H9 (cell line): ENCODE data around the gene GINM1. TPM values are rescaled to one million over a fixed set of nuclear protein-coding genes. Genes with fewer than 3 reads are reported as not detected.

ENCODE experiments used
- DNase-seq: peaks from one replicate; pipeline ENCODE4 v3.0.0-alpha.2; 2017
- H2AFZ ChIP-seq: one replicate; pipeline ENCODE4 v1.6.1; 2013; ENCODE audit warnings: mild to moderate bottlenecking, low read length, control low read depth, moderate library complexity
- H2AK5ac ChIP-seq: 2 replicates; pipeline ENCODE4 v1.6.1; 2013; ENCODE audit warnings: low read length, control low read depth, mixed read lengths; ENCODE audit not compliant: insufficient read length
- H2BK120ac ChIP-seq: one replicate; pipeline ENCODE4 v1.6.1; 2013; ENCODE audit warnings: low read depth, mild to moderate bottlenecking, low read length, control low read depth, inconsistent platforms; ENCODE audit not compliant: poor library complexity, severe bottlenecking
- H2BK12ac ChIP-seq: 2 replicates; pipeline ENCODE4 v1.6.1; 2013; ENCODE audit warnings: low read length, control low read depth, mixed read lengths, low read depth; ENCODE audit not compliant: insufficient read length
- H2BK15ac ChIP-seq: 2 replicates; pipeline ENCODE4 v1.6.1; 2013; ENCODE audit warnings: low read depth, low read length, control low read depth
- H2BK20ac ChIP-seq: one replicate; pipeline ENCODE4 v1.6.1; 2013; ENCODE audit warnings: low read depth, mild to moderate bottlenecking, low read length, control low read depth, inconsistent platforms; ENCODE audit not compliant: poor library complexity, severe bottlenecking
- H2BK5ac ChIP-seq: 2 replicates; pipeline ENCODE4 v1.6.1; 2013; ENCODE audit warnings: low read length, control low read depth, mixed read lengths; ENCODE audit not compliant: insufficient read length
- H3K14ac ChIP-seq: 2 replicates; pipeline ENCODE4 v1.6.1; 2013; ENCODE audit warnings: low read length, control low read depth; ENCODE audit not compliant: insufficient read depth
- H3K18ac ChIP-seq: 2 replicates; pipeline ENCODE4 v1.6.1; 2013; ENCODE audit warnings: low read depth, mild to moderate bottlenecking, mixed read lengths, low read length, control low read depth; ENCODE audit not compliant: insufficient read length
- H3K23ac ChIP-seq: 2 replicates; pipeline ENCODE4 v1.6.1; 2013; ENCODE audit warnings: low read length, control low read depth, mixed read lengths, low read depth; ENCODE audit not compliant: insufficient read length
- H3K23me2 ChIP-seq: 2 replicates; pipeline ENCODE4 v1.6.1; 2013; ENCODE audit warnings: low read depth, mild to moderate bottlenecking, mixed read lengths, low read length, control low read depth; ENCODE audit not compliant: insufficient read length, poor library complexity, severe bottlenecking
- H3K27ac ChIP-seq: 2 replicates; pipeline ENCODE4 v1.5.1; 2013; ENCODE audit warnings: low read length, control low read depth, mixed read lengths, low read depth; ENCODE audit not compliant: insufficient read length
- H3K27me3 ChIP-seq: 2 replicates; pipeline ENCODE4 v1.6.1; 2013; ENCODE audit warnings: low read length, control low read depth, inconsistent platforms; ENCODE audit not compliant: insufficient read depth
- H3K4ac ChIP-seq: 2 replicates; pipeline ENCODE4 v1.6.1; 2013; ENCODE audit warnings: low read depth, mild to moderate bottlenecking, control low read depth, inconsistent platforms, low read length, moderate library complexity
- H3K4me1 ChIP-seq: 2 replicates; pipeline ENCODE4 v1.6.1; 2013; ENCODE audit warnings: low read length, control low read depth, inconsistent platforms; ENCODE audit not compliant: insufficient read depth
- H3K4me2 ChIP-seq: 2 replicates; pipeline ENCODE4 v1.6.1; 2013; ENCODE audit warnings: low read length, control low read depth, mixed read lengths; ENCODE audit not compliant: insufficient read length, insufficient read depth
- H3K56ac ChIP-seq: 2 replicates; pipeline ENCODE4 v1.6.1; 2013; ENCODE audit warnings: low read depth, mild to moderate bottlenecking, mixed read lengths, low read length, control low read depth; ENCODE audit not compliant: insufficient read length
- H3K79me1 ChIP-seq: 2 replicates; pipeline ENCODE4 v1.6.1; 2013; ENCODE audit warnings: low read depth, mild to moderate bottlenecking, moderate library complexity, low read length, control low read depth, inconsistent platforms; ENCODE audit not compliant: insufficient read depth, poor library complexity, severe bottlenecking
- H3K79me2 ChIP-seq: 2 replicates; pipeline ENCODE4 v1.6.1; 2013; ENCODE audit warnings: low read length, control low read depth, inconsistent platforms; ENCODE audit not compliant: insufficient read depth
- H3K9ac ChIP-seq: 2 replicates; pipeline ENCODE4 v1.6.1; 2013; ENCODE audit warnings: low read length, control low read depth, mixed read lengths; ENCODE audit not compliant: insufficient read length; ENCODE audit errors: extremely low read depth
- H3K9me3 ChIP-seq: one replicate; pipeline ENCODE4 v1.6.1; 2013; ENCODE audit warnings: low read depth, low read length, inconsistent platforms; ENCODE audit not compliant: control insufficient read depth
- H3T11ph ChIP-seq: one replicate; pipeline ENCODE4 v1.6.1; 2013; ENCODE audit warnings: mild to moderate bottlenecking, low read length, control low read depth, inconsistent platforms
- H4K20me1 ChIP-seq: one replicate; pipeline ENCODE4 v1.6.1; 2013; ENCODE audit not compliant: control insufficient read depth, insufficient read length, insufficient read depth
- H4K5ac ChIP-seq: 2 replicates; pipeline ENCODE4 v1.6.1; 2013; ENCODE audit warnings: low read depth, mild to moderate bottlenecking, mixed read lengths, low read length, control low read depth; ENCODE audit not compliant: insufficient read length
- H4K8ac ChIP-seq: replicated peaks from 2 replicates; pipeline ENCODE4 v1.6.1; 2013; ENCODE audit warnings: low read length, control low read depth, mixed read lengths, low read depth; ENCODE audit not compliant: insufficient read length
- H4K91ac ChIP-seq: 2 replicates; pipeline ENCODE4 v1.6.1; 2013; ENCODE audit warnings: low read depth, mild to moderate bottlenecking, moderate library complexity, mixed read lengths, low read length, control low read depth; ENCODE audit not compliant: insufficient read length
- H3K27ac Mint-ChIP-seq, 3 experiments: 2 replicates in 2 of 3; 3 replicates in 1 of 3; pipeline ENCODE4 v1.8.0; 2020 to 2021; ENCODE audit warnings: mixed read lengths in 3 of 3, mild to moderate bottlenecking in 1 of 3, moderate library complexity in 1 of 3
- H3K27me3 Mint-ChIP-seq: 2 replicates; pipeline ENCODE4 v1.8.0; 2021; ENCODE audit warnings: low read depth, mild to moderate bottlenecking, moderate library complexity, mixed read lengths
- H3K36me3 Mint-ChIP-seq, 3 experiments: 2 replicates in 2 of 3; 3 replicates in 1 of 3; pipeline ENCODE4 v1.8.0; 2020 to 2021; ENCODE audit warnings: low read depth in 3 of 3, mixed read lengths in 3 of 3; ENCODE audit not compliant: insufficient read depth in 1 of 3
- H3K4me1 Mint-ChIP-seq, 2 experiments: 2 replicates each; pipeline ENCODE4 v1.8.0; 2020; ENCODE audit warnings: mixed read lengths in 2 of 2
- H3K4me3 Mint-ChIP-seq, 2 experiments: 2 replicates in 1 of 2; 3 replicates in 1 of 2; pipeline ENCODE4 v1.8.0; 2020 to 2021; ENCODE audit warnings: mild to moderate bottlenecking in 2 of 2, mixed read lengths in 2 of 2, moderate library complexity in 1 of 2
- H3K9me3 Mint-ChIP-seq, 2 experiments: 2 replicates in 1 of 2; 3 replicates in 1 of 2; pipeline ENCODE4 v1.8.0; 2020; ENCODE audit warnings: mild to moderate bottlenecking in 2 of 2, mixed read lengths in 2 of 2, moderate library complexity in 1 of 2
- CTCF ChIP-seq: fragments of 200-600 bp; sonication (generic); conservative IDR thresholded peaks from 3 replicates; pipeline ENCODE4 v1.8.0; 2021; ENCODE audit warnings: antibody characterized with exemption, mild to moderate bottlenecking
- WGBS: extraction: QIAGEN DNeasy Blood & Tissue Kit; methylation state at CpG from one replicate; pipeline ENCODE4 v1.1.7; 2013; ENCODE audit warnings: missing lambda C conversion rate, low lambda C conversion rate, mixed read lengths; ENCODE audit not compliant: insufficient read length; ENCODE audit errors: extremely low coverage; 5-methylcytosine and 5-hydroxymethylcytosine counted together
- total RNA-seq: library from RNA; stranded (reverse); gene quantifications from 2 replicates; pipeline ENCODE4 v1.2.1, GENCODE V29; 2021

The GINM1 gene
- total RNA-seq, 1 experiment from 2014 or later: 24.5 TPM

GRCh38 chr6:149586149-149586548 lies 20.0 kb downstream of the GINM1 start:
- peaks cover 20 to 68% (median 64%) of the 10 kb centered on the region in 3 experiments for H3K36me3 Mint-ChIP-seq
- H3K14ac ChIP-seq: no peak overlapping the region

More at GRCh38 chr6:149586149-149586548, 20.0 kb downstream of the GINM1 start:
- H3K79me1 ChIP-seq: no peaks in the 10 kb centered on the region
- Mint-ChIP-seq H3K27ac (no peak overlapping the region), H3K27me3 (no peaks in the 10 kb centered on the region), H3K4me1 (no peaks in the 10 kb centered on the region), H3K4me3 (no peak overlapping the region; a peak in 1 of 5 replicates), H3K9me3 (no peaks in the 10 kb centered on the region)
- H3K4me1 ChIP-seq: no peaks in the 10 kb centered on the region
- H3K4me2 ChIP-seq: no peak overlapping the region
- H3K56ac ChIP-seq: no peak overlapping the region
- no CpG with 5 or more reads among the region's 2 CpGs for WGBS
- H4K20me1 ChIP-seq: no peaks in the 10 kb centered on the region
- H3K18ac ChIP-seq: no peak overlapping the region
- no peak overlapping the region for H2AK5ac ChIP-seq
- H4K8ac ChIP-seq: no peak overlapping the region
- H2BK15ac ChIP-seq: no peak overlapping the region
- H3K23me2 ChIP-seq: no peaks in the 10 kb centered on the region
- H4K91ac ChIP-seq: no peak overlapping the region
- H2BK20ac ChIP-seq: no peak overlapping the region
- no peaks in the 10 kb centered on the region for H3K79me2 ChIP-seq
- no peak overlapping the region for H3T11ph ChIP-seq
- no peaks in the 10 kb centered on the region for H3K27me3 ChIP-seq
- TF ChIP-seq CTCF: no peak
- no peak overlapping the region for H3K9ac ChIP-seq
- H2BK120ac ChIP-seq: no peak overlapping the region
- no peak overlapping the region for H3K27ac ChIP-seq
- no peak overlapping the region for H2AFZ ChIP-seq
- H3K4ac ChIP-seq: no peak overlapping the region
- no peak for DNase-seq
- no peak overlapping the region for H2BK5ac ChIP-seq
- H4K5ac ChIP-seq: no peak overlapping the region
- H3K9me3 ChIP-seq: no peaks in the 10 kb centered on the region
- no peak overlapping the region for H2BK12ac ChIP-seq
- H3K23ac ChIP-seq: no peak overlapping the region
